ENCODE results near the gene NKD1. TPM values are rescaled to one million over a fixed set of nuclear protein-coding genes. Genes with fewer than 3 reads are reported as not detected.
A peak's percentile ranks its signal among the peaks of the same experiment; 100 is the strongest.

NKD1 gene, protein sequence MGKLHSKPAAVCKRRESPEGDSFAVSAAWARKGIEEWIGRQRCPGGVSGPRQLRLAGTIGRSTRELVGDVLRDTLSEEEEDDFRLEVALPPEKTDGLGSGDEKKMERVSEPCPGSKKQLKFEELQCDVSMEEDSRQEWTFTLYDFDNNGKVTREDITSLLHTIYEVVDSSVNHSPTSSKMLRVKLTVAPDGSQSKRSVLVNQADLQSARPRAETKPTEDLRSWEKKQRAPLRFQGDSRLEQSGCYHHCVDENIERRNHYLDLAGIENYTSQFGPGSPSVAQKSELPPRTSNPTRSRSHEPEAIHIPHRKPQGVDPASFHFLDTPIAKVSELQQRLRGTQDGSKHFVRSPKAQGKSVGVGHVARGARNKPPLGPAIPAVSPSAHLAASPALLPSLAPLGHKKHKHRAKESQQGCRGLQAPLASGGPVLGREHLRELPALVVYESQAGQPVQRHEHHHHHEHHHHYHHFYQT
- total RNA-seq (2021; ENCODE audit: unreplicated experiment), result 11.4 TPM
- polyA plus RNA-seq (2012), result 1.5 and 2.8 TPM in 2 replicates
- Bru-seq, nascent RNA, result percentile 51 among the genes with signal in this experiment
- BruChase-seq, experiment 1, labeled RNA remaining after a 6-hour chase, result percentile 64 among the genes with signal in this experiment
- percentile 57 among the genes with signal in this experiment for BruChase-seq, experiment 2, labeled RNA remaining after a 2-hour chase
- long read RNA-seq, partial matches to known transcripts, result 0 of 8 reads
- long read RNA-seq, other reads (novel, unspliced or antisense), result 8 of 8 reads

DNA sequence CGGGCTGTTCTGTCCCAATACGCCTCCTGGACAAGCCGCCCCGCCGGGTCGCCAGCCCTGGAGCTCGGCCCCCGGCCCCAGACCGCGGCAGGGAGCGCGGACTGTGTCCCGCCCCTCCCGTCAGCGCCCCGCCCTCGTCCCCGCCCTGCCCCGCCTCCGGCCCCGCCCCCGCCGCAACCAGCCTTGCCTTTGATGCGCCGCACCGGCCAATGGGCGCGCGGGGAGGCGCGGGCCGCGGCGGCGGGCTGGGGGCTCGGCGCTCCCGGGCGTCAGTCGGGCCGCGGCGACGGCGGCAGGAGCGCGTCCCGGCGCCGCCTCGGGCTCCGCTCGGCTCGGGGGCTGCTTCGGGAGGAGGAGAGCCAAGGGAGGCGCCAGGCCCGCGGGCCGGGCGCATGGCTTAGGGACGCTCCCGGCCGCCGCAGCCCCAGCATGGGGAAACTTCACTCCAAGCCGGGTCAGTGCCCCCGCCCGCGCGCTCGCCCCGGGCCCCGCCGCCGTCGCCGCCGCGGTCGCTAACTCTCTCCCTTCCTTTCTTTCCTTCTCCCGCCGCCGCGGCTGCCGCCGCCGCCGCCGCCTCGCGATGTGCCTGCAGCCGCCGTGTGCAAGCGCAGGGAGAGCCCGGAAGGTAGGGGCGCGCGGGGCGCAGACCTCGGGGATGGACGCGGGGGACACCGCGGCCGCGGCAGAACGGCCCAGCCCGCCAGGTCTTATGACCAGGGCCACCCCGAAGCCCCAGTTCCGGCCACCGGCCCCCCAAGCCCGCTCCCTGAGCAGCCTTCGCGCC, at the start of gene NKD1:
NKD1 (plus strand) TSS at position 272 of the 784 bp plus-strand sequence; CDS start at position 430, 158 bp downstream.
- CTCF ChIA-PET, result no interaction called here
- peak within 1 kb of the TSS; percentile 80 for H2AFZ ChIP-seq (ENCODE audit: low read depth, low read length, poor library complexity, severe bottlenecking)

More for the DNA sequence above, at the start of gene NKD1:
- Histone ChIP-seq H3K4me1 (ENCODE audit: control insufficient read depth in 1 of 2, insufficient read depth in 2 of 2, low read length in 2 of 2) (peaks cover 0 to 15% of the 10 kb centered on the region in 2 experiments; a peak in 3 of 4 replicates), H4K20me1 (ENCODE audit: insufficient read depth) (no peaks in the 10 kb centered on the region), H3K4me2 (ENCODE audit: low read length) (peak within 1 kb of the TSS; percentile 93), H3K9me3 (ENCODE audit: control insufficient read depth in 1 of 2, insufficient read depth in 1 of 2, low read depth in 1 of 2, low read length in 2 of 2) (no peaks in the 10 kb centered on the region), H3K36me3 (ENCODE audit: control insufficient read depth in 1 of 2, insufficient read depth in 2 of 2, low read length in 2 of 2) (no peaks in the 10 kb centered on the region), H3K4me3 (replicated peaks in 1 of 2; ENCODE audit: low read depth in 1 of 2, low read length in 2 of 2) (peak within 1 kb of the TSS; percentile 52 to 67), H3K9me2 (ENCODE audit: insufficient read depth) (no peaks in the 10 kb centered on the region), H3K27ac (ENCODE audit: low read depth, low read length) (no peak within 1 kb of the TSS; the same call in 1 of the 2 replicates), H3K27me3 (ENCODE audit: insufficient read depth, low read length) (0 out of 2 replicates have a peak, but pooled peaks cover 4% of the 10 kb centered on the region), H3K79me2 (ENCODE audit: insufficient read depth, low read length) (no peaks in the 10 kb centered on the region), H3K9ac (ENCODE audit: low read length) (peak within 1 kb of the TSS; percentile 65)
- intact Hi-C loops (cut with micrococcal nuclease), result loop anchor here (10.0 kb wide), 1 partner anchor 174 kb away; no protein-coding TSS in a partner anchor
- TF ChIP-seq TCF7L2 (IDR thresholded peaks at IDR 0.05; ENCODE audit: borderline replicate concordance, extremely low read depth, insufficient read depth, insufficient read length), result peak; percentile 96
- TF ChIP-seq POLR2A (IDR thresholded peaks at IDR 0.05; ENCODE audit: borderline replicate concordance, extremely low read depth, insufficient read depth, insufficient read length), result peak; percentile 57
- peak; percentile 63 for TF ChIP-seq POLR2AphosphoS5 (IDR thresholded peaks at IDR 0.05; ENCODE audit: low read depth, low read length)
- no peak for TF ChIP-seq SRF (IDR thresholded peaks at IDR 0.05; ENCODE audit: low read depth)
- peak; percentile 59 for TF ChIP-seq ZFX (IDR thresholded peaks at IDR 0.05)
- TF ChIP-seq EZH2 (IDR thresholded peaks at IDR 0.05), result no peak
- no peak for TF ChIP-seq RAD21 (IDR thresholded peaks at IDR 0.05; ENCODE audit: low read depth)
- DNase-seq (ENCODE audit: low read depth, low spot score) (peak; percentile 12), ATAC-seq (peak; percentile 84)
- RAD21 ChIA-PET (ENCODE audit: low non-redundant PET in 1 of 2, low total read pairs in 2 of 2, uncharacterized antibody in 2 of 2, unreplicated experiment in 2 of 2), result no interaction called here
- POLR2A ChIA-PET, result no interaction called here
- BruUV-seq (replicated peaks), result no TSS peak
